ENCODE results near the gene IL16.

IL16 gene

DNA sequence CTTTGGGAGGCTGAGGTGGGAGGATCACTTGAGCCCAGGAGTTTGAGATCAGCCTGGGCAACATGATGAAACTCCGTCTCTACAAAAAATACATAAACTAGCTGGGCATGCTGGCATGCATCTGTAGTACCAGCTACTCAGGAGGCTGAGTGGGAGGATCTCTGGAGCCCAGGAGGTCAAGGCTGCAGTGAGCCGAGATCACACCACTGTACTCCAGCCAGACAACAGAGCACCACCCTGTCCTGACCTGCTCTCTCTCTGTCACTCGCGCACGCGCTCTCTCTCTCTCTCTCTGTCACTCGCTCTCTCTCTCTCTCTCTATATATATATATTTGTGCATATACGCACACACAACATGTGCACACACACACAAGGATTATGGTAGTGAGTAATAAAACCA is 61.8 kb downstream of the IL16 start:
- no peak for DNase-seq

DNA sequence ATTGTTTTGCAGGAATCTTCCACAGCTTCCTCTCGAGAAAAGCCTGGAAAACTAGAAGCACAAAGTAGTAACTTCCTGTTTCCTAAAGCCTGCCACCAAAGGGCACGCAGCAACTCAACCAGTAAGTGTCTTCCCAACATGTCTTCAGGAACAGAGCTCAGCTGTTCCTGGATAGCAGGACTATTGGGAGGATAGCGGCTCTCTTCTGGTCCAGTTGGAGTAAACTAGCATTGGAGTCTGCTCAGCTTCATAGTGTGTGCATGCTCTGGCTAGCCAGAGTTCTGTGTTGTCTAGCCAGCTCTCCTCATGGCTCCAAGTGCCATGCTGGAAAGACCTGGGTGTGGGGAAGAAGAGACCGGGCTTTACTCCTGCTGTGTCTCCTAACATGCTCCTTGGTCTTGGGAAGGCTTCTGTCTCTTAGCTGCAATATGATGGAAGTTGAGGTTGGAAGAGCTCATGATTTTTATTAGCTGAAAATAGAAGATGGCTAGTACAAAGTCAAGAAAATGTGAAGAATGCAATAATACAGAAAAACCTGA is 63.1 kb downstream of the IL16 start:
- DNase-seq: no peak

DNA sequence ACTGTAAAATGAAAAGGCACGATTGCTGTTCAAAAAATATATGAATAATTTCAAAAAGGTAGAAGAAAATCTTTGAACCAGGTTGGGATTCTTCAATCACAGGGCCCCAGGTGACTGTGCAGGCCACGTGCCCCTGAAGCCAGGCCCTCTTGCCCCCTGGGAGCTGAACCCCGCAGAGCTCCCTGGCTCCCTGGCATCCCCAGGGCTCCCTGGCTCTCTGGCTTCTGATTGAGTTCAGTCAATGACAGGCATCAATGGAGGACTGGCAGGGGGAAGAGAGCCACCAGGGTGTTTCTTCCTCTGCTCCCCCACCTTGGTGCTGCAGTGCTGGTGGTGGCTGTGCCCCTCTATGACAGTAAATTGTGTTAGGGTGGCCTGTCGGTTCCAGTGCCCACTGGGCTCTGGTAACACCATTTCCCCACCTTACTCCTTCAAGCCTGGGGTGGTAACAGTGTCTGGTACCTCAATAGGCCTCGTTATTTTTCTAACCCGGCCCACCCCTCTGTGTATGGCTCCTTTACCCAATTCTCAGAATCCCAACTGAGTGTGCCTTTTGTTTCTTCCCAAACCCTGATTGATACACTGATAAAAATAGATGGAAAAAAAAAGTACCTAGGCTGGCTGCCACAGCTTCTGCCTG is 64.6 kb downstream of the IL16 start:
- DNase-seq: no peak

DNA sequence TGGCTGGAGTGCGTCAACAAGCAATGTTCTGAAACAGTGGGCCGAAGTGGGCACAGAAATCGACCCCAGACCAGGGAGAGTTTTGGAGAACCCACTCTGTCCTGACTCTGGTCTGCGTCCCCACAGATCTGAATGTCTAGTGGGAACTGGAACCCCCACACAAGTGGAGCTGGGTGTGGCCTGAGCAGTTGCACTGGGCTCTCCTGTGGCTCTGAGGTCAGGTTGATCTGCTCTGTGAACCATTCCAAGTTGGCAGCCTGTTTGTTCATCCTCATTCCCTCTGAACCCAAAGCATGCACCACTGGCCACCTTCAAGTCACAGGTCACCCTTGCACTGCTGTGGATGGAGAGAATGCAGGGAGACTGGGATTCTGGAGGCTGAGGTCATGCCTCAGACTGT is 66.8 kb downstream of the IL16 start:
- DNase-seq: no peak

DNA sequence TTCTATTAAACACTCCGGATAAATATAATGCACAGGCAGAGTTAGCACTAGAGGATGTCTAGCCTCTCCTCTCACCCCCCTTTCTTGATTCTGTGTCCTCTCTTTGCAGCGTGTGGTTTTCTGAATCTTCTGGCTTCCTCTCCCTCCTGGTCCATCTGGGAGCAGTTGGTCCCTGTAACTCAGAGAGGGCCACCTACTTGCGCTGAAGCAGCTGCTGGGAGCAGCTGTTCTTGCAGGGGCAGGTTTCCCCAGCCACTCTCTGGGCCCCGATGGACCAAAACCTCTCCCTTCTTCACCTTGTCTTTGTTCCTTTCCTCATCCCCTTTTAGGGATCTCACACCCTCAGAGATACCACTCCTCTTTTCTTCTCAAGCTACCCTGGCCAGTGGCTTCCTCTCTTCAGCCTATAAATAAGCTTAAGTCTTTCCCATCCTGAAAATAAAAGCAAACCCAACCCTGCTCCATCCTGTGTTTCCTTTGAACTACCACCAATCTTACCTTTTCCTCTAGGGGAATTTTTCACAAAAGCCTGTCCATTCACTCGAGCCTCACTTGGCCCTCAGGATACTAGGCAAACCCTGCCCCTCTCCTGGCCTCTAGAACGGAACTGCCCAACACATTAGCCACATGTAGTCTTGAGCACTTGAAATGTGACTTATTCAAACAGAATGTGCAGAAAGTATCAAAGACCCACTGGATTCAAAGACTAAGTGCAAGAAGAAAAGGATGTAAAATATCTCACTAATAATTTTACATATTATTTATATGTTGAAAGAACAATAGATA is 67.6 kb downstream of the IL16 start:
- no peak for DNase-seq

DNA sequence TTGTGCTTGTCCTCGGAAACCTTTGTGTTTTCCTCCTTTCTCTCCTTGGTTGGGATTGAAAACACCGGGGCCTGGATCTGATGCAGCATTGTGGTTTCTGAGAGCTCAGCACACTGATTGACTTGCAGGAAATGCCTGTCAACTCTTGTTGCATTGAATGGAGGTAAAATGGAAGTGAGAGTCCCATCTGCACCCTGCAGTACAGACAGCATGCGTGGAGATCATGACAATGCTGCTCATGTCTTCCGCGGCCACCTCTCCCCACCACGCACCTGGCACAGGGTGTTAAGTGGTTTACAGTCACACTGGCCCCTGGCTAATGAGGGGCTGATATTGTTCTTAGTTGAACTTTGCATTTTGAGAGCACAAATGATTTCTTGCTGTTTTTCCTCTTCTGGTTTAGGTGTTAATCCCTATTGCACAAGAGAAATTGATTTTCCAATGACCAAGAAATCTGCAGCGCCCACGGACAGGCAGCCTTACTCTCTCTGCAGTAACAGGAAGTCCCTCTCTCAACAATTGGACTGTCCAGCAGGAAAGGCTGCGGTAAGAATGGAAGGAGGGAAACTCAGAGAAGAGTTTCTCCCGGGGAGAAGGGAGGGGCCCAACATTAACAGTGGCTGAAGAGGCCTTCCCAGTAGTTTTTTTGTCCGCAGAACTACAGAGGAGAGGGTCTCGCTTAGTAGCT is 68.7 kb downstream of the IL16 start:
- DNase-seq: no peak

DNA sequence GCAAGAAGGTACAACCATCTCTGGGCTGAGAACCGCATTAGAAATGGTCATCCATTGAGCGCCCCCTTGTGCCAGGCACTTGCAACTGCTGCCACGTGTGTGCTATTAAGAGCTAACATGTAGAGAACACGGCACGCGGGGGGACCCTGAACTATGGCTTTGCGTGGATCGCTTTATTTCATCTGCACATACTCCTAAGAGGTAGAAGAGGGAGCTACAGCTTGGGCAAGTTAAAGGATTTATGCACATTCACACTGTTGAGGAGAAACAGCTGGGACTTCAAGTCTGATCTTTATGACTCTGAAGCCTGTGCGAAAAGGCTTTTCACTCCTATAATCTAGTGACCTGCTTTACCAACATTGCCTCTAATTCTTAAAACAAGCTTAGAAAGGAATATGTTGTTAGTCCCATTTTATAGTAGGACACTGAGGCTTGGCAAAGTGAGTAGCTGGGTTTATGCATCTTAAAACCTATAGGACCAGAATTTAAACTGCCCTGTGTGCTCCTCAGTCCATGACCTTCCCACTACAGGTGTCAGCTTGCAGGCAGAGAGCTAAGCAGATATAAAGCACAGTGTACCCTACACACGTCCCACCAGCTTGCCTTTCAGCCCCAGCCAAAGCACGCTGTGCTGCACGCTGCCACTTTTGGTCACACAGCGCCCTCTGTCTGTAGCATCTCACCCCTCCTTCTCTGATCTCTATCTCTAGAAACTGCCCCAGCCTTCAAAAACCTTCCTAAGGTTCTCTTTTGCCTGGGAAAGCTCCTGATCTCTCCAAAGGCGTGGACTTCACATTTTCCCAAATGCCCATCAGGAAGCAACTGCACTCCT is 69.5 kb downstream of the IL16 start:
- peak; percentile 88 to 89 for DNase-seq

DNA sequence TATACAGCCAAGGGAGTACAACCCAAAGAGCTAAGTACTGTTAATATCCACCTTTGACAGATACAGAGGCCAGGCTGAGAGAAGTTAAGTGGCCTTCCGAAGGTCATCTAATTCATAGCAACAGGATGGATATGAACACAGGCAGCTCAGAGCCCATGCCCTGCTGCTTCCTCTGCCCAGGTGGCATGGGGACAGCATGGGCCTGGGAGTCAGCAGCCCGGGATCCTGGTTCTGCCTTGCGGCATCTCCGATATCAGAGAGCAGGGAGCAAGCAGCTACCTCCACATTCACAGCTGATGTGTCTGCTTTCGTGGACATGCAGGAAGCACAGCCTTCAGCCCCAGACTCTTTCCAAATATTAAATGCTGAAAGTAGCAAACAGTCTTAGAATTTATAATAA is 71.7 kb downstream of the IL16 start:
- DNase-seq: no peak

DNA sequence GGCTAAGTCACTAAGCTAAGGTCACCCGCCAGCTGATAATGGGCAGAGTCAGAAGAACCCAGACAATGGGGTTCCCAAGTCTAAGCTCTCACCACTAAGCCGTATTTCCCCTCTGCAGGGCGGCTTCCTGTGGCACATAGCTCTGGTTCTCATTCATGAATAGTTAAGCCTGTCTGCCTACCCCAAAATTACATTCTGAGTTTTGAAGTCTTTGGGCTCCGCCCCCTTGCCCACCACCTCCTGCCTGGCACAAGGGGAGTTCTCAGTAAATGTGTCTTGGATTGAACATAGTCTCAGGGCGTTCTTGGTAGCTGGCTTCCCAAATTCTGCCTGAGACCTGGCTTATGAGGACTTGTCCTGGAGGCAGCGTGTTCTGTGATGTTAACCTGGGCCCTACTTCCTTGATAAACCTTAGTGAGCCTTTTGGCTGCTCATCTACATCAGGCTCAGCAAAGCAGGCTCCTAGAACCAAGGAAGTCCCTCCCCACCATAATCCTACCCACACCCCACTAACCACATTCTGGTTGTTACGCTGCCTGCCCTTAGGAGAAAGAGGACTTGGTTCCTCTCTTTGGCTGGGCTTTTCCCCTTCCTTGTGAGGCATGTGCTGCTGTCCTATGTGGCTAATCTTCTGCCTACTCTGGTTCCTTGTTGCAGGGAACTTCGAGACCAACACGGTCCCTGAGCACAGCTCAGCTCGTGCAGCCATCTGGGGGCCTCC is 72.4 kb downstream of the IL16 start:
- DNase-seq: no peak

DNA sequence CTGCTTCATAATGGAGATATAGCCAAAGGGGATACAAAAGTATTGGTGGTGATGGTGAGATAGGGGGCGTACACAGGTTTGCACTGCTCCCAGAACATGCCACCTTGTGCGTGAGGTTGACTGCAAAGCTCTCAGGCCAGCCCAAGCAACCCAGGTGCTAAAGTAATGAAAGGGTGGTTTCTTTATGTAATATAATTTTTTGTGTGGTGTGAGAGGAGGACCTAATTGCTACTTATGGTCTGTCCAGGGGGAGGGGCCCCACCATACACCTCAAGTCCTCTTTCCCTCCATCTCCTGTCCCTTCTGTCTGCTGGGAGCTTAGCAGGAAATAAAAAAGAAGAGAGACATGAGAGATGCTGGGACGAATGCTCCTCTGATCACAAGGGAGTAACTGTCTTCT is 73.5 kb downstream of the IL16 start:
- no peak for DNase-seq

DNA sequence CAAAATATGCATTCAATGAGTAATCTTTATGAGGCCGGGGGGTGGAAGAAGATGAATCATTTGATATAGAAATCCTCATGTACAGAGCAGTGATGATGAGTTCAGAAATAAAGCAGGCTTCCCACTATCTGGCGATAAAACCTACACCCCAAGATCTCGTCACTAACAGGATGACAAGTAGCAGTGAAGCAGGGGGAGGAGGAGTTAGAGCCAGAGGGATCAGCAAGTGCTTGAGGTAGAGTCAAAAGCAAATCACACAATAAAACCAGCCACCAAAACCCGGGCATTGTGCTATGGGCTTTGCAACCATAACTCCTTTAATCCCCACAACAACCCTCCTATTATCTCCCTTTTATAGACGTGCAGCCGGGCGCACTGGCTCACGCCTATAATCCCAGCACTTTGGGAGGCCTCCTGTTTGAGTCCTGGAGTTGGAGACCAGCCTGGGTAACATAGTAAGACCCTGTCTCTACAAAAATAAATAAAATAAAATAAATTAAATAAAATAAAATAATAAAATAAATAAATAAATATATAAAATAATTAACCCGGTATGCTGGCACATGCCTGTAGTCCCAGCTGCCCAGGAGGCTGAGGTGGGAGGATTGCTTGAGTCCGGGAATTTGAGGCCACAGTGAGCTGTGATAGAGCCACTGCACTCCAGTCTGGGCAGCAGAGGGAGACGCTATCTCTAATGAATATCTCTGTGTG is 74.3 kb downstream of the IL16 start:
- no peak for DNase-seq

DNA sequence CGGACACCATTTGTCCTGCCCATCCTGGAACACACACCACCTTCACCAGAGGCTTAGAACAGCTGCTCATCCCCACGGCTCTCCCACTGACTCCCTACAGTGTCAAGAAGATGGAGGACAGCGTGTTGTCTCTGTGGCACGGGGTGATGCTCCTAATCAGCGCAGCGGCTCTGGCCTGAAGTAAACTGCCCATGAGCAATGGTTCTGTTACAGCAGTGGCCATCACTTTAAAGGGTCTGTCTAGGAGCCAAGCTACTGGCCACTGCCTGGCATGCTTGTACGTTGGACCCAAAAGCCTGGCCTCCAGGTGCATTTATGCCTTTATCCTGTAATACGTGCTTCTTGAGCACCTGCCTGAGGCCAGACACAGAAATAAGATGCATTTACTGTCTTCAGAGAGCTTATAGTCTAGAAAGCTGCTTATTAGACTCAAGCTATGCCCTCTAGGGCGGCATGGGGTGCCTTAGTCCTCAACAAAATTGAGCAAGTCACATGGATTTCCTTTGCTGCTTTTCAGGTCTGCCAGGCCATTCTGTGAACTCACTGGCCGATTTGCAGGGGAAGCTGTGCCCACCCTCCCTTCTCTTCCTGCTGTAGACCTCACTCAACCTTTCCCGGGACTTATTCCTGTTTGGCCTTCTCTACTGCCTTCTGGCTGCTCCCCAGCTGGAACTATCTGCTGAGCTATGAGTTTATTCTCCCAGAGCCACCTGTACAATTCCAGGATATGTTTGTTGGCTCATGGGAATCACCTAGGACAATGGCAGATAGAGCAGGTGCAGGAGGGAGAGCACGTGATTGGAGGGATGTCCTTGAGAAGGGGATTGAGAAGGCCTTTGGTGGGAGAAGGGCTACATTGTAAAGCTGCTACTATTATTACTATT is 75.3 kb downstream of the IL16 start:
- no peak for DNase-seq

DNA sequence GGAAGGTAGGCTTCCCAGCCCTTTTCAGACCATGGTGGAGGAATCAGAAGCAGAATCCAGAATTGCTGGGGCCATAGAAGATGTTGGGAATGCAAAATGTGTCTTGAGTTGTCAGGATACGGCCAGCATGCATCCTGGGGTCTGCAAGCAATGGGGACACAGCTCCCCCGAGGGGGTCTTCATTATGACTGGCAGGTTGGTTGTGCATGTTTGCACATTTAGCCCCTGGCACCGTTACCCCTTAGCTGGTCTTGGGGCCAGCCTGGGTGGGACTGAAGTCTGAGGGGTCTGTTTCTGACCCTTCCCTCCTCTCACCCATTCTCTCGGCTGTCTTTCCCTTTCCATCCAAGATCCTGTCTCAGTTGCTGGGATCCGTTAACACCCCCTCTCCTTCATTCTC is 76.5 kb downstream of the IL16 start:
- no peak for DNase-seq

DNA sequence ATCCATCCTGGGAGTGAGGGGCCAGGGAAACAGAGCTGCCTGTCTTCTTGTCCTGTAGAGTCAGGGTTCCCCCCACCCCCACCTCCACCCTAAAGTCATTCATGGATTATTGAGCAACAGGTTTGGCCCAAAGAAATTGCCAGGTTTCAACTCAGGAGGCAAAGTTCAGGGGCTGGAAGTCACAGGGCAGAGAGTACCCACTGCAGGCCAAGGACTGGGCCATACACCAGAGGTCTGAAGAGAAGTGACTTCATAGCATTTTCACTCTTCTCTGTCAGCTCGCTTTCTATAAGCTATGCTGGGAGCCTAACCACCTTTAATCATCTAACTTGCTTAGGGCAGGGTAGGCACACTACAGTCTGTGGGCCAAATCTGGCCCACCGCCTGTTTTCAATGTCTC is 77.2 kb downstream of the IL16 start:
- no peak for DNase-seq

DNA sequence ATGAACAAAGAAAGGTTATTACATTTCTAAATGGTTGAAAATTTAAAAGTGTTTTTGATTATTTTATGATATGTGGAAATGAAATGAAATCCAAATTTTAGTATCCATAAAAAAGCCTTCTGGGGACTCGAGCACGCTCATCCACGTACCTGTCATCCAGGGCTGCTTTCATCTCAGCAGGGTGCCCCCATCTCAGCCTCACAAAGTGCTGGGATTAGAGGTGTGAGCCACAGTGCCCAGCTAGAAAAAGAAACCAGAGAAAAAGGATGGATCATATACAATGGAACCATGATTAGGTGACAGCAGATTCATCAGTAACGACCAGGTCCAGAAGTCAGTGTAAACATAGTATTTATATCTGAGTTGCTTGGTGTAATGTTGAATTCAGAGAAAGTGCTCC is 77.6 kb downstream of the IL16 start:
- no peak for DNase-seq

DNA sequence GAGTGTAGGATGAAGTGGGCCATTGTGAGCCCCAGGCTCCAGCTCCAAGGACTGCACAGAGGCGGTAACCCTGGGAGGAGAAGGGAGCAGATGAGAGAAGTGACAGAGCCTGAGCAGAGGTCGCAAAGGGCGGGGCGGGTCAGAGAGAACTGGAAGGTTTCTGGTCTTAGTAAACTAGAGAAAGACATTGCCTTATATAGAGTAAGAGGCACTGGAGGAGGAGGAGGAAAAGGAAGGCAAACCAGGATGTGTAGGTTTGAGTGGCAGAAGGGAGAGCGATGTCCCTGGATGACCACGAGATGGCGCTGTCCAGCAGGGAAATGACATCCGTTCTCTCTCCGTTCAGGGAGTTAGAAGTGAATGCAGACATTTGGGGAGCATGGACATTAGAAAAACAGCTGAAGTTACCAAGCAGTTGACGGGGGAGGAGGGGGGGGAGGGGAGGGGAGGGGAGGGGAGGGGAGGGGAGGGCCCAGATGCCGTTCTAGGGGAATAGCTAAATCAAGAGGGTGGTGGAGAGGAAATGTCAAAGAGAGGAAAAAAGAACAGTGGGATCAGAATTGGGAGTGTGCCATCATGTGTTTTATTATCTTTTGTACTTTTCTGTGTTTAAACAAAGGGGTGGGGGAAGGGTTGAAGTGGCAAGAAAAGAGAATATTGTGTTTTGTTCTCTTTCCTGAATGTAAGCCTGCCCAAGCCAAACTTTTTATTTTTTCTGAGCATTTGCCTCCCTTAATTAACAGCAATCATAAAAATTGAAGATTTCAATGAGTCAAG is 78.4 kb downstream of the IL16 start:
- DNase-seq: peak; percentile 67 to 85

DNA sequence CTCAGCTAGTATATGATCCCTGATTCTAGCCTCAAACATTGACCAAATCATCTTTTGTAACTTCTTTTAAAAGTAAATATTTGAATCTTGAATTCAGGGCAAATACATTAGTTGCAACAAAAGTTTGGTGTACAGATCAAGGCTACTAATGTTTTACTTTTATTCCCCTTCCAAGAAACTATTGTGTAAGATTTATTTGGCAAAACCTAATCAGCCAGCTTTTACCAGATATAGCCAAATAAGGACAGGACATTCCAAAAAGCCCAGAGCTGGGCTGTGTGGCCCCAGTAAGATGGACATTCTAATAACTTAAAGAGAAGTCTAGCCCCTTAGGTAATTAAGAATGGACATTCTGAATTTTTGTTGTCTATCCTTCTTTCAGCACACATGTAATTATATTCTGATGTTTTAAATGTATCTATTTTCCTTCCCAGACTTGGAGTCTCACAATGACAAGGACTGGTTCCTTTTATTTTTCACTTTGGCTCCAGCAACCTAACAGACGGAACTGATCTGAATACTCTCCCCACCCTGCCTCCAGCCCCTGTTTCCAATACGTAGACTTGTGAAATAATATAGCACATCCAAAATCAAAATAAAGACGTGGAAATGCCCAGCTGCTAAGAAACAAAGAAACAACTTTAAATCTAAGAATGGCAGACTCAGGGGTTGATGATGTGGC is 79.2 kb downstream of the IL16 start:
- DNase-seq: no peak

DNA sequence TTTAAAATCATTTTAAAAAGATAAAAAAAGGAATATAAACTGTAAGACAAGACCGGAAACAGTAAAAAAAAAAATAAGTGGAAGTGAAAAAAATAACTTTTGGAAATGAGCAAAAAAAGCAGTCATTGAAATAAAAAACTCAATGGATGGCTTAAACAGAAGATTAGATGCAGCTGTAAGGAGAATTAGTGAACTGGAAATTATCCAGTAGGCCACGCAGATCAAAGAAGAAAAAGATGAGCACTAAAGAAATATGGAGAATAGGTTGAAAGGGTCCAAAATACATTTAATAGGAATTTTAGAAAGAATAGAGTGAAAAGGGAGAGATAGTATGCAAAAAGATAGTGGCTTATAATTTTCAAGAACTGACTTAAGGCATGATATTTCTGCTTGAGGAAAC is 80.3 kb downstream of the IL16 start:
- no peak for DNase-seq

DNA sequence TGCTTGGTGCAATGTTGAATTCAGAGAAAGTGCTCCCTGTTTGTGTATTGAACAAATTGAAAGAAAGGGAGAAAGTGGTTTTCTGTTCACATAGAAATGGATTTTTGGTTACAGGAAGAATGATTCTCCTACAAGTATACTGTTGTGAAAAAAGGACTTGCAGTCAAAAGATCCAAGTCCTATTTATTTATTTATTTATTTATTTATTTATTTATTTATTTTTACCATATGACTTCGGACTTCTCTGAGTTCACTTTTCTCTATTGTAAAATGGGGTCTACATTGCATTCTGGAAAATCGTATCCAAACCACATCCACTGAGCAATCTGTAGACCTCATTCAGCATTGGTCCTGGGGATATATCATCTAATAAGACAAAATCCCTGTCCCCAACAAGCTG is 81.2 kb downstream of the IL16 start:
- DNase-seq: no peak

Measured in stimulated activated CD4-positive, alpha-beta T cell treated with anti-CD3 and anti-CD28 coated beads, Interleukin-2, amount 100 ng/mL, for 48 hours (primary cell).